ENCODE results near the gene AOC3. TPM values are rescaled to one million over a fixed set of nuclear protein-coding genes. Genes with fewer than 3 reads are reported as not detected.
"Not testable (repeated sequence)": the region's sequence is repeated elsewhere in the genome, so short reads cannot be mapped to it uniquely, and the experiment has no call there.

AOC3 gene
- total and polyA plus RNA-seq, 3 experiments from 2014 or later = 1.0 to 1.3 TPM; not detected in 1

DNA sequence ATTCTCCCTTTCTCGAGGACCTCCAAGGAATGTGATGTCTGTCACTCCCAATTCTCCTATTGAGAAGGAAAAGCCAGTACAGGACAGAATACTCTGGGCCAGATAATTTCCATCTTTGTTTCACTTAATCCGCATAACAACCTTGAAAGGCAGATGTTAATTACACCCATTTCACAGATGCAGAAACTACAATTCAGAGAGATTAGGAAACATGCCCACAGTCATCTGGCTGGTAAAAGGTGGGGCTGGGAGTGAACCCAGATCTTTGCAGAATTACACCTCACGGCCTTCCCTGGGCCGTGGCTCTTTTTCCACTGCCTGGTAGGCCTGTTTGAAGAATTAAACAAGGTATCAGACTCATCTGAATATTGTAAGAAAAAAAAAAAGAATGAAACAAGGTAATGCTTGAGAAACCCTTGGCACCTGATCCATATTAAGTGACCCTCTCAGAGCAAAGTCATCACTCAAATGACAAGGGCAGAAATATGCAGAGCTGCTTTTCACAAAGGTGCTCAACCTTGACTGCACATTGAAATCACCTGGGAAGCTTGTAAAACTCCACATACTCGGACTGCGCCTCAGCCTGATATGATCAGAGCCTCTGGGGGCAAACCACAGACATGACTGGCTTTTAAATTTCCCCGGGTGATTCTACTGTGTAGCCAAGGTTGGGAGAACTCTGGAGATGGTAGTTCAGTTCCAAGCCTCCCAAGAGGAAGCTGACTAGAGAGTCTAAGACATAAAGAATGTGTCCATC is 33.0 kb downstream of the AOC3 start:
- Mint-ChIP-seq H3K27me3 (peaks cover 5 to 8% of the 10 kb centered on the region in 2 donors), H3K27ac (no peak overlapping the region), H3K36me3 (no peaks in the 10 kb centered on the region), H3K4me3 (no peak overlapping the region), H3K4me1 (no peaks in the 10 kb centered on the region), H3K9me3 (no peaks in the 10 kb centered on the region)
- no peak for DNase-seq
- H3K27ac ChIP-seq (ENCODE audit: low read depth, low read length) = no peak overlapping the region
- CTCF ChIA-PET = no interaction called here
- no peaks in the 10 kb centered on the region for H3K36me3 ChIP-seq (ENCODE audit: insufficient read depth, low read length)
- no peaks in the 10 kb centered on the region for H3K4me1 ChIP-seq (ENCODE audit: insufficient read depth, low read length)
- H3K9me3 ChIP-seq (ENCODE audit: low read length) = no peaks in the 10 kb centered on the region
- H3K27me3 ChIP-seq (ENCODE audit: insufficient read depth, low read length, poor library complexity, severe bottlenecking) = no peaks in the 10 kb centered on the region
- H3K4me3 ChIP-seq (ENCODE audit: low read length) = no peak overlapping the region
- POLR2A ChIA-PET = no interaction called here

DNA sequence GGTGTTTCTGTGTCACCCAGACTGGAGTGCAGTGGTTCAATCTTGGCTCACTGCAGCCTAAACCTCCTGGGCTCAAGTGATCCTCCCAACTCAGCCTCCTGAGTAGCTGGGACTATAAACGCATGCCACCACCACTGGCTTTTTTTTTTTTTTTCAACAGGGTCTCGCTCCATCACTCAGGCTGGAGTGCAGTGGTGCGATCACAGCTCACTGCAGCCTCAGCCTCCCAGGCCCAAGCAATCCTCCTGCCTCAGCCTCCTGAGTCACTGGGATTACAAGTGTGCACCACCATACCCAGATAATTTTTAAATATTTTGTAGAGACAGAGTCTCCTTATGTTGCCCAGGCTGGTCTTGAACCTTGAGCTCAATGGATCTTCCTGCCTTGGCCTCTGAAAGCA is 34.8 kb downstream of the AOC3 start:
- H3K4me1 ChIP-seq (ENCODE audit: insufficient read depth, low read length); POLR2A ChIA-PET; CTCF ChIA-PET; H3K4me3 ChIP-seq (ENCODE audit: low read length); H3K36me3 ChIP-seq (ENCODE audit: insufficient read depth, low read length); H3K9me3 Mint-ChIP-seq; H3K27ac ChIP-seq (ENCODE audit: low read depth, low read length); H3K4me1 Mint-ChIP-seq; DNase-seq; H3K4me3 Mint-ChIP-seq; H3K36me3 Mint-ChIP-seq; H3K27me3 ChIP-seq (ENCODE audit: insufficient read depth, low read length, poor library complexity, severe bottlenecking); H3K9me3 ChIP-seq (ENCODE audit: low read length); H3K27me3 Mint-ChIP-seq: not testable (repeated sequence)
- H3K27ac Mint-ChIP-seq = peak overlapping the region in 1 of 8 donors; percentile 77

DNA sequence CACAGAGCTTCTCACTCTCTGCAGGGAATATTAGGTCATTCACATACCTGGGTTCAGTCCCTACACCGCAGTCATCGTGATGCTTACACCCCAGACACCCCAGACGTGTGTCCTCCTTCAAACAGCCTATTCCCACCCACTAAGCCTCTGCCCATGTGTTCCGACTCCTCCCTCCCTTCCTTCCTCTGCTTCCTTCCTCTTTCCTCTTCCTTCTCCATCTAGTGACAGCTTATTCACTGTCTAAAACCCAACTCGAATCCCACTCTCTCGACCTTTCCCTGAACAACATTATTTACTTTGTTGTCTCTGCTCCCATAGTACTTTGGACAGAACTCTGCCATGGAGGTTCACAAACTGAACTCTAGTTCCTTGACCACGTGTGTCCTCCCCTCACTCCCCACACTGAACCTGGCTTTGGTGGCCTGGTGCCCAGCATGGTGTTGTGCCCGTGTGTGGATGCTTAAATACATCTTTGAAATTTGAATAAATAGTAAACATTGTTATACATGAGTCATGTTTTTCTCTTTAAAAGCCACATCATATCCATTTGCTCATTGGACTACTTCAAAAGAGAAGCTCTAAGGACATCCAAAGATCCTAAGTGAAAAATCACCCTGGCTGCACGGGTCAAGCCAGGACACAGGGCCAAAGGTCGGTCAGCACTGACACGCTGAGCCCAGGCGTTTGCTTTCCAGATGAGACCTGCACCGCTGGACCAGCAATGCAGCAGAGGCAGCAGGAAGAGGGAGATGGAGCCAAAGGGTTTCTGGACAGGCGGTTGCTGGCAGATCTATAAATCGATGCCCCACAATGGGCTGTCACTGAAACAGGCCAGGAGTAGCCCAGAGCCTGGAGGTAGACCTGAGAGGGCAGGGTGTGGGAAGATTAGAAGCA is 35.5 kb downstream of the AOC3 start:
- peaks cover 4 to 5% of the 10 kb centered on the region in 2 donors for H3K27me3 Mint-ChIP-seq
- ChIA-PET POLR2A (no interaction called here), CTCF (no interaction called here)

DNA sequence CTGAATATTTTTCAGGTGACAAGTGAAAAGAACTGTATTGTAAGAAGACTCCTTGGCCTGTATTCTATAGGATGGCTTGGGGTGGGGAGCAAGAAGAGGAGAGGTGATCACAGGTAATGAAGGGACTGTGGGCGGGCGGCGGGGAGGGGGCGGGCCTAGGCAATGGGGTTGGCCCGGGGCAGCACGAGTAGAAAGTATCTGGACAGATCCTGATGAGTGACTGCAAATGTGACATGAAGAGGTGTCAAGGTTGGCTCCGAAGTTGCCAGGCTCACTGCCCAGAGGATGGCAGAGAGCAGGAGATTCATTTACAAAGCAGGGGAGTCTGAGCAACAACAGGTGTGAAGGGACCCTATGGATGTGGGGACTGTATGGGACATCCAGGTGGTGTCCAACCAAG is 38.8 kb downstream of the AOC3 start:
- Histone ChIP-seq H3K27me3 (ENCODE audit: insufficient read depth, low read length, poor library complexity, severe bottlenecking) (no peaks in the 10 kb centered on the region), H3K4me1 (ENCODE audit: insufficient read depth, low read length) (no peaks in the 10 kb centered on the region), H3K4me3 (ENCODE audit: low read length) (no peak overlapping the region), H3K36me3 (ENCODE audit: insufficient read depth, low read length) (no peaks in the 10 kb centered on the region), H3K27ac (ENCODE audit: low read depth, low read length) (no peak overlapping the region), H3K9me3 (ENCODE audit: low read length) (no peaks in the 10 kb centered on the region)
- DNase-seq = no peak
- Mint-ChIP-seq H3K36me3 (no peaks in the 10 kb centered on the region), H3K27me3 (peaks cover 5 to 18% of the 10 kb centered on the region in 2 donors), H3K27ac (no peak overlapping the region), H3K4me3 (no peak overlapping the region), H3K9me3 (no peaks in the 10 kb centered on the region), H3K4me1 (no peaks in the 10 kb centered on the region)
- ChIA-PET CTCF (no interaction called here), POLR2A (no interaction called here)

More for the DNA sequence above, 35.5 kb downstream of the AOC3 start:
- Histone ChIP-seq H3K27ac (ENCODE audit: low read depth, low read length) (no peak overlapping the region), H3K27me3 (ENCODE audit: insufficient read depth, low read length, poor library complexity, severe bottlenecking) (no peaks in the 10 kb centered on the region), H3K4me1 (ENCODE audit: insufficient read depth, low read length) (no peaks in the 10 kb centered on the region), H3K9me3 (ENCODE audit: low read length) (no peaks in the 10 kb centered on the region), H3K36me3 (ENCODE audit: insufficient read depth, low read length) (no peaks in the 10 kb centered on the region), H3K4me3 (ENCODE audit: low read length) (no peak overlapping the region)
- no peak overlapping the region for H3K4me3 Mint-ChIP-seq
- H3K36me3 Mint-ChIP-seq = no peaks in the 10 kb centered on the region
- no peak for DNase-seq
- H3K9me3 Mint-ChIP-seq = no peaks in the 10 kb centered on the region
- H3K27ac Mint-ChIP-seq = peak overlapping the region in 1 of 8 donors; percentile 77
- no peaks in the 10 kb centered on the region for H3K4me1 Mint-ChIP-seq

DNA sequence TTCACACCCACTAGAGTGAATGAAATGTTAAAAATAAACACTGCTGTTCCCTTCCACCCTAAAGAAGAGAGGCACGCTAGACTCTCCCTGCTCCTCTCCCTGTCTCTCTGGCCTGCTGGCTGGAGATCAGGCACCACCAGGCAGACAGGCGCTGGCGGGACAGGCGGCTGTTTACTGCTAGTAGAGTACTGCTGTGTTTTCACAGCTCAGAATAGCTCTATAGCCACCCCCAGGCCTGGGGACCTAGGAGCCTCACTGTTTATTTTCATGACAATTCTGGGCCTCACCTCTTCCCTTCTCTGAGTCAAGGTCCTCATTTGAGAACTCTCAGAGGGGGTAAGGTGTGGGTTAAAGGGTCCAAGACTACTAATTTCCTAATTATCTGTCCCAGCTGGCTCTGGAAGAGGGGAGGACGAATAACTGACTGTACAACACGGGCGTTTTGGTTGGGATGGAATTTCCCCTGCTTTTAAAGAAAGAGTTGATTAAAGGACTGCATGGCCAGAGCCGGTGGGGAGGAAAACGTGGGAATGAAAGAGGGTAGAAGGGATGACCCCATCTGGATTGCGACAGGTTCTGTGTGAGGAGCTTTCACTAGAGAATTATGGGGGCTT is 40.6 kb downstream of the AOC3 start:
- Histone ChIP-seq H3K4me1 (ENCODE audit: insufficient read depth, low read length) (no peaks in the 10 kb centered on the region), H3K27ac (ENCODE audit: low read depth, low read length) (no peak overlapping the region), H3K27me3 (ENCODE audit: insufficient read depth, low read length, poor library complexity, severe bottlenecking) (no peaks in the 10 kb centered on the region), H3K36me3 (ENCODE audit: insufficient read depth, low read length) (no peaks in the 10 kb centered on the region), H3K9me3 (ENCODE audit: low read length) (no peaks in the 10 kb centered on the region), H3K4me3 (ENCODE audit: low read length) (no peak overlapping the region)
- no peak overlapping the region for H3K4me3 Mint-ChIP-seq
- peak overlapping the region in 5 of 8 donors; percentile 3 to 64 (median 42) for H3K27ac Mint-ChIP-seq
- H3K4me1 Mint-ChIP-seq = no peaks in the 10 kb centered on the region
- CTCF ChIA-PET = no interaction called here
- no peak for DNase-seq
- POLR2A ChIA-PET = no interaction called here
- H3K36me3 Mint-ChIP-seq = no peaks in the 10 kb centered on the region
- no peaks in the 10 kb centered on the region for H3K9me3 Mint-ChIP-seq
- H3K27me3 Mint-ChIP-seq = peaks cover 9 to 21% of the 10 kb centered on the region in 2 donors

DNA sequence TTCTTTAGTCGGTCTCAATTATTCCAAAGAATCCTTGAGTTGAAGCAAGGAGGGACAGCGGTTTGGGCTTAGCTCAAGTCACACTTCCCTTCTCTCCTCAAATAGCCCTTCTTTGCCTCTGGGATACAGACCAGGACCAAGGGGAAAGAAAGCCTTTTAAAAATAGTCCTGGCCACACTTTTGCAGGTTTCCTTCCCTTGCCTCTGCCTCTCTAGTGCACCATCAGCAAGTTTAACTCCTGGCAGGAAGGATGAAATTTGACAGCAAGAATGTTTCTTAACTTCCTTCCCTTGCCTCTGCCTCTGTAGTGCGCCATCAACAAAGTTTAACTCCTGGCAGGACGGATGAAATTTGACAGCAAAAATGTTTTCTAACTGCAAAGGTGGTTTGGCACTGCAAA is 42.4 kb downstream of the AOC3 start:
- no peak overlapping the region for H3K27ac ChIP-seq (ENCODE audit: low read depth, low read length)
- no peaks in the 10 kb centered on the region for H3K4me1 ChIP-seq (ENCODE audit: insufficient read depth, low read length)
- no peaks in the 10 kb centered on the region for H3K9me3 Mint-ChIP-seq
- H3K4me1 Mint-ChIP-seq = no peaks in the 10 kb centered on the region
- POLR2A ChIA-PET = no interaction called here
- peaks cover 1% of the 10 kb centered on the region for H3K27me3 ChIP-seq (ENCODE audit: insufficient read depth, low read length, poor library complexity, severe bottlenecking)
- H3K27ac Mint-ChIP-seq = no peak overlapping the region
- H3K36me3 Mint-ChIP-seq = no peaks in the 10 kb centered on the region
- no peak for DNase-seq
- no peaks in the 10 kb centered on the region for H3K36me3 ChIP-seq (ENCODE audit: insufficient read depth, low read length)
- CTCF ChIA-PET = no interaction called here
- H3K27me3 Mint-ChIP-seq = peaks cover 13 to 28% of the 10 kb centered on the region in 2 donors
- no peak overlapping the region for H3K4me3 Mint-ChIP-seq
- H3K4me3 ChIP-seq (ENCODE audit: low read length) = no peak overlapping the region
- no peaks in the 10 kb centered on the region for H3K9me3 ChIP-seq (ENCODE audit: low read length)

DNA sequence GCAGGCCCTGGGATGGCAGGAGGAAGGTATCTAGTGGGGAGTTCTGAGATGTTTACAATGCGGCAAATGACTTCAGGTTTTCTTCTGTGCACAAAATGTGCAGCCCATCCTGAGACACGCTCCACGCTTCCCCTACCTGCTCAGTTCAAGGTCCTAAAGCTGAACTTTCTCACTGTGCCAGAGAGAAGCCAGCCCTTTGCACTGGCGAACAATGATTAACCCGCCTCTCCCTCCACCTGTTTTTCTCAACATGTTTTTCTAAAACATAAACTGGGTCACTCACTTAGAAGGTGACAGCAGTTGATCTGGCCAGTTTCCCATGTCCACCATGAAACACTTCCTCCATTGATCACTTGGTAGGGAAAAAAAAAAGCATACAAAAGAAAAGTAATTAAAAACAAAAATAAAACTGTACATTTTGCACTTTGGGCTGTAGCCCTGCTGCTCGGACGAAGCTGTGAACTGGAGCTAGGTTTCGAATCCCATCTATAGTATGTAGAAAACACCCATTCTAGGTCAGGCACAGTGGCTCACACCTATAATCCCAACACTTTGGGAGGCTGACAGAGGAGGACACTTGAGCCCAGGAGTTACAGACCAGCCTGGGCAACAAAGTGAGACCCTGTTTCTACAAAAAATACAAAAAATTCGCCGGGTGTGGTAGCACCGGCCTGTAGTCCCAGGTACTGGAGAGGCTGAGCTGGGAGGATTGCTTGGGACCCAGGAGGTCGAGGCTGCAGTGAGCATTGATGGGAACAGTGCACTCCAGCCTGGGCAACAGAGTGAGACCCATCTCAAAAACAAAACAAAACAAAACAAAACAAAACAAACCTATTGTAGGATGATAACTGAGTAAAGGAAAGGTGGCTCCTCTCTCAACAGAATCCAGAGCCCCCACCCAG is 43.5 kb downstream of the AOC3 start:
- Histone ChIP-seq H3K9me3 (ENCODE audit: low read length) (no peaks in the 10 kb centered on the region), H3K4me1 (ENCODE audit: insufficient read depth, low read length) (no peaks in the 10 kb centered on the region), H3K27me3 (ENCODE audit: insufficient read depth, low read length, poor library complexity, severe bottlenecking) (peaks cover 4% of the 10 kb centered on the region), H3K4me3 (ENCODE audit: low read length) (no peak overlapping the region), H3K36me3 (ENCODE audit: insufficient read depth, low read length) (no peaks in the 10 kb centered on the region), H3K27ac (ENCODE audit: low read depth, low read length) (no peak overlapping the region)
- Mint-ChIP-seq H3K4me3 (no peak overlapping the region), H3K4me1 (no peaks in the 10 kb centered on the region), H3K9me3 (no peaks in the 10 kb centered on the region), H3K27ac (no peak overlapping the region), H3K36me3 (no peaks in the 10 kb centered on the region), H3K27me3 (peaks cover 16 to 35% of the 10 kb centered on the region in 2 donors)
- ChIA-PET POLR2A (no interaction called here), CTCF (interaction anchor here (0.6 kb wide), 1 partner anchor 549 kb away, joined by 4 read pairs; no protein-coding TSS in a partner anchor)
- DNase-seq = no peak

Data from CD8-positive, alpha-beta memory T cell (primary cell).